NCI-H345 treated with DMSO at 0.1 percent for 48 hours (cell line): ENCODE measurements around the gene APEX2.
A peak's percentile ranks its signal among the peaks of the same experiment; 100 is the strongest.
"Not testable (repeated sequence)": the region's sequence is repeated elsewhere in the genome, so short reads cannot be mapped to it uniquely, and the experiment has no call there.

ENCODE experiments used
- DNase-seq: peaks from one replicate; lab custom pipeline; 2025; ENCODE audit not compliant: unreplicated experiment; lab: John Stamatoyannopoulos, UW

Gene APEX2, protein sequence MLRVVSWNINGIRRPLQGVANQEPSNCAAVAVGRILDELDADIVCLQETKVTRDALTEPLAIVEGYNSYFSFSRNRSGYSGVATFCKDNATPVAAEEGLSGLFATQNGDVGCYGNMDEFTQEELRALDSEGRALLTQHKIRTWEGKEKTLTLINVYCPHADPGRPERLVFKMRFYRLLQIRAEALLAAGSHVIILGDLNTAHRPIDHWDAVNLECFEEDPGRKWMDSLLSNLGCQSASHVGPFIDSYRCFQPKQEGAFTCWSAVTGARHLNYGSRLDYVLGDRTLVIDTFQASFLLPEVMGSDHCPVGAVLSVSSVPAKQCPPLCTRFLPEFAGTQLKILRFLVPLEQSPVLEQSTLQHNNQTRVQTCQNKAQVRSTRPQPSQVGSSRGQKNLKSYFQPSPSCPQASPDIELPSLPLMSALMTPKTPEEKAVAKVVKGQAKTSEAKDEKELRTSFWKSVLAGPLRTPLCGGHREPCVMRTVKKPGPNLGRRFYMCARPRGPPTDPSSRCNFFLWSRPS

GRCh38 chrX:54999717-55000598, at the start of gene APEX2:
APEX2 (plus strand) TSS chrX:55000363; CDS start chrX:55000423, 60 bp downstream.
- DNase-seq = peak; percentile 85

DNA sequence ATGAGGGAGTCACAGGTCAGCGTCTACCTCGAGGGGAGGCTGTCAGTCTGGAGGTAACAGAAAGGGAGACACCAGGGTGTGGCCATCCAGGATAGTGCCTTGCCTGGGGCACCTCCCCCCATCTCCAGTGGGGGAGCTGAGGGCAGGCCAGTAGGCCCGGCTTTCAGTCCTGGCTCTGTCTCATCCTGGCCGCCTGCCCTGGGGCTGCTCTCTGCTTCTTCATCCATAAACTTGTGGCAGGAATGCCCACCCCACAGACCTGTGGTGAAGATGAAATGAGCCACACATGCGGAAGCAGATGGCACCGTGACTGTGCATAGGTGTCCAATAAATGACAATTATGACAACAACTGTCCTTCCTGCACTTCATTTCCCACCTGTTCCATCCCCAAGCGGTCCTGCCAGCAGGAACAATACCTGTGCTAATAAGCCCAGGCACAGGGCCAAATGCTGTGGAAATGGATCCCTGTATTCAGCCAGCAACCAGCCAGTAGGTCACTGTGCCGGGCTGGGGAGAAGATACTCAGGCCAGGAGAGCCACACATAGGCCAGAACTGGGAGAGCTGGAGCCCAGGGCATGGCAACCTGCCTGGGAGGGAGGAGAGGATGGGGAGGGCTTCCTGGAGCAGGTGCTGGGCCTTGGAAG, 49.3 kb upstream of the APEX2 start:
- DNase-seq = peak; percentile 82

GRCh38 chrX:54961750-54962149, 38.4 kb upstream of the APEX2 start:
- no peak for DNase-seq

GRCh38 chrX:54964766-54965497, 35.2 kb upstream of the APEX2 start:
- DNase-seq = no peak

DNA sequence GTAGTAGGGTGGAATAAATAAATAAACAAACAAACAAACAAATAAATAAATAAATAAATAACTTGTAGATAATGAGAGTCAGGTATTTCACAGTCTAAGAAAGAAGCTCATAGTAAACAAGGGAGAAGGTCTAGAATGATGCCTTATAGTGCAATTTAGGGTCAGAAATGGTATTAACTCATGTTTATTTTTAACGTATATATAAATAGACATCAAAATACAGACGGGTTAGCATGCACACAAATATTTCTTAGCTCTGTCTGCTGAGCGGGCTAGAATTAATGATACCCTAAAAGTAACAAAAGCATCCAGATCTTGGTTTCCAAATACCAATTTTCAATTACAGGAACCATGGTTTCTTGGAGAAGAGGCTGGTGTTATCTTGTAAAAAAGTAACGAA, 22.8 kb upstream of the APEX2 start:
- DNase-seq = no peak

DNA sequence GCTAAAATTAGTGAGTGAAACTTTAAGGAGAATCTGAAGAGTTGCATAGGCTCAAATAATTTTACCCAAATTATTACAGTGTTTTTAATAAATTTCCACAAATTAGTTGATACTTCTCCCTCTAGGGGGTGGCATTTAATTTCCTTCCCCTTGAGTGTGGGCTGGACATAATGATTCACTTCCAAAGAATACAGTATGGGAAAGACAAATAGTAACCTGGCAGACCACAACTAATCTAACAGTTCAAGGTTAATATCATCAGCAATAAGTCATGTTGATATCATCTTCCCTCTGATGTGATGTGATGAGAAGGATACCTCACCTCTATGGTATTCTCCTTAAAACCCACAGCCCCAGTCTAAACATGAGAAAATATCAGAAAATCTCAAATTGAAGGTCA, 21.7 kb upstream of the APEX2 start:
- DNase-seq = no peak

DNA sequence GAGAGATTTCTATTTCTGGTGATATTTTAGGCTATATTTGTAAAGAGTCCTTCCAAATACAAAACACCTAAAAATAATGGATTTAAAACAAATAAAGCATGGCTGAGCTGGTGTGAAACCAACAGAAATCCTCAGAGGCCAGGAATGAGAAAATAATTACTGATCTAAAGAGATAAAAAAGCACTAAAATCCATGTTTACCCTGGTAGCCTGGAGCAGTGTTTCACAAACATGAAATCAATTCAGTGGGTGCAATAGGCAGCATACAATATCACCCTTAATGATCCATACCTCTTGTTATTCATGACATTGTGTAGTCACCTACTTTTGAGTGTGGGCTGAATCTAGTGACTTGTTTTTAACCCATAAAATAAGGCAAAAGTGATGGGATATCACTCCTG, 20.7 kb upstream of the APEX2 start:
- no peak for DNase-seq

- DNase-seq = no peak
Measured at GRCh38 chrX:54980334-54980733, 19.8 kb upstream of the APEX2 start.

DNA sequence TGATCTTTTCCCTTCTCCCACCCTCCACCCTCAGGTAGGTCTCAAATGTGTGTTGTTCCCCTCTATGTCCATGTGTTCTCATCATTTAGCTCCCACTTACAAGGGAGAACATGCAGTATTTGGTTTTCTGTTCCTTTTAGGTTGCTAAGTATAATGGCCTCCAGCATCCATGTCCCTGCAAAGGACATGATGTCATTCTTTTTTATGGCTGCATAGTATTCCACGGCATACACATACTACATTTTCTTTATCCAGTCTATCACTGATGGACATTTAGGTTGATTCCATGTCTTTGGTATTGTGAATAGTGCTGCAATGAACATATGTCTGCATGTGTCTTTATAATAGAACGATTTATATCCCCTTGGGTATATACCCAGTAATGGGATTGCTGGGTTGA, 16.9 kb upstream of the APEX2 start:
- DNase-seq = not testable (repeated sequence)

DNA sequence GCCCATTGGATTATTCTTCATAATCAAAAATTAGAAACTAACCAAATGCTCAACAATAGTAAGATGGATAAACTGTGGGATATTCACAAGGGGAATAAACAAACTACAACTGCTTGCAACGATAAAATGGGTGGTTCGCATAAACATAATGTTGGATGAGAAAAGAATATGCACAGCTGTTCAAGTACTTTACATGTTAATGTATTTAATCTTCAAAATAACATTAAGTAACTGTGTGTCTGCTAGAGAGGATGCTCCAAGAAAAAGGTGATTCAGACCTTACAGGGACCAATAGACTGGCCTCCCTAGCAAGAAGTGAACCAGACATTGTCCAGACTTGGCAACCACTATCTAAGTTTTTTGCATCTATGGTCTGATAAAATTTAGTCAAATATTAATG, 8.5 kb upstream of the APEX2 start:
- DNase-seq = no peak

DNA sequence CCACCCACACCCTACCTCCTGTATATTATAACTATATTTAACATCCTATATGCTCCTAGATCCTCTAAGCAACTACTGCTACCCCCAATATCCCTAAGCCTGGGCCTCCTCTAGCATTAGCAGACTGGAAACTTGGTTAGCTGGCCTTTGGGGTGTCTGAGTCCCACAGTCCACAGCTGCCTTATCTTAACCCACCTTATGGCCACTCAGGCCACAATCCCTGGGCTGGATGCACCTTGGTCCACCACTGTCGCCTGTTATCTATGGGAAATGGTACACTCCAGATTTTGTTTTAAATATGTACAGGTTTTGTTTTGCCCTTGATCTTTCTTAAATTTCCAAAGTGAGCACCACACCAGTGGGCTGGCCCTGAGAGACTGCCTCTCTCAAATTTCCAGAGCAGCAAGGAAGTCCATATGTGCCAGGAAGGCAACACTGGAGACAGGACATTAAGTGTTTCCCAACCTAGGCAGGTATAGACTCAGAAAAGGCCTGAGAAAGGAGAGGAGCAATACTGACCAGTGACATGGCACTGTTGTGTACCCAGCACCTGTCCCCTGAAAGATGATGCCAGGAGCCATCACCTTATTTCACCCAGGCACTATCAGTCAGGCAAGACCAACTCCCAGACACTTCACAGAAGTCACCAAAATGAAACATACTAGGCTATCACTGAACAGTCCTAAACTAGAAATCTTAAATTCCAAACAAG, 7.1 kb upstream of the APEX2 start:
- no peak for DNase-seq

- DNase-seq = no peak
Measured at GRCh38 chrX:54994099-54994498, 6.1 kb upstream of the APEX2 start, which contains the start of gene PFKFB1. PFKFB1 (minus strand) TSS chrX:54994188; CDS start chrX:54994007, 181 bp downstream.

DNA sequence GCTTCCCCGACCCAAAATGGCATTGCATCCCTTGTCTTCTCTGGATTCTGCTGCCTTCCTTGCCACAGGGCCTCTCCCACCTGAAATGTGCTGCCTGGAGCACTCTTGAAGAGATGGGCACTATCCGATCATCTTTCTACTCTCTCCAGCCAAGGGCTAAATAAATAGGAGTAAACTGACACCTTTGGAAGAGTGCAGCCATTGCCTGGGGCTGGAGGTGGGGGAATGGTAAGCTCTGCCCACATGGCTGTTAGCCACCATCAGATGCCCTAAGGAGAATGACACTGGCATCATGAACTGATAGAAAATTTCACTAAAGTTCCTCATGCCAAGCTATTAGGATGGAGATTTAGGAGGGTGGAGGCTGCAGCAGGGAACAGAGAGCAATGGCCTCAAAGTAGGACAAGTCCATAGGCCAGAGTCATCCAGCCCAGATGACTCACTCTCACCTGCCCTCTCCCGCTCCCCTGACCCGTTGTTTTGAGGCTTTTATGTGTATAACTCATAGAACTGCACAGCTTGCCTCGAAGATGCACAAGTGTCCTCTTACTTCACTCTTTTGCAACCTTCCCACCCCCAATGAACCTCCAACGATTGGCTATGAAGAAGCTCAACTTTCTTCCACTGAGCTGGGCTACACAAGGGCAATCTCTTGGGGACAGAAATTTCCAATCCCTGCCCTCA, 5.4 kb upstream of the APEX2 start:
- DNase-seq = no peak

DNA sequence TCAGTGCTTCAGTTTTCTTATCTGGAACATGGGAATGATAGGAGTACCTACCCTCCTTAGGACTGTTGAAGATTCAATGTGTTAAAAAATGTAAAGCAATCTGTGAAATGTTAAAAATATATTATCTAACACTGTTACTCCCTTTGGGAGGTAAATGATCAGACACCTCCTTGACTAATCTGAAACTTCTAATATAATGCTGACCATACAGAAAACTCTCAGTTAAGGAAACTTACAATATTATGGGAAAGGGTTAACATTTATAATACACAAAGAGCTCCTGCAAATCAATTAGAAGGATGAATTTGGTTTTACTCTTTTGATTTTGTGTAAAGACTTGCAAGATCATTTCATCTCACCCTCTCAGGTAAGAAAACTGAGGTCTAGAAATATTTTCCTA, 4.5 kb upstream of the APEX2 start:
- no peak for DNase-seq

- no peak for DNase-seq
Measured at GRCh38 chrX:55004231-55004630, 4.1 kb downstream of the APEX2 start.

- DNase-seq = no peak
Measured at GRCh38 chrX:55005256-55005655, 5.1 kb downstream of the APEX2 start.

DNA sequence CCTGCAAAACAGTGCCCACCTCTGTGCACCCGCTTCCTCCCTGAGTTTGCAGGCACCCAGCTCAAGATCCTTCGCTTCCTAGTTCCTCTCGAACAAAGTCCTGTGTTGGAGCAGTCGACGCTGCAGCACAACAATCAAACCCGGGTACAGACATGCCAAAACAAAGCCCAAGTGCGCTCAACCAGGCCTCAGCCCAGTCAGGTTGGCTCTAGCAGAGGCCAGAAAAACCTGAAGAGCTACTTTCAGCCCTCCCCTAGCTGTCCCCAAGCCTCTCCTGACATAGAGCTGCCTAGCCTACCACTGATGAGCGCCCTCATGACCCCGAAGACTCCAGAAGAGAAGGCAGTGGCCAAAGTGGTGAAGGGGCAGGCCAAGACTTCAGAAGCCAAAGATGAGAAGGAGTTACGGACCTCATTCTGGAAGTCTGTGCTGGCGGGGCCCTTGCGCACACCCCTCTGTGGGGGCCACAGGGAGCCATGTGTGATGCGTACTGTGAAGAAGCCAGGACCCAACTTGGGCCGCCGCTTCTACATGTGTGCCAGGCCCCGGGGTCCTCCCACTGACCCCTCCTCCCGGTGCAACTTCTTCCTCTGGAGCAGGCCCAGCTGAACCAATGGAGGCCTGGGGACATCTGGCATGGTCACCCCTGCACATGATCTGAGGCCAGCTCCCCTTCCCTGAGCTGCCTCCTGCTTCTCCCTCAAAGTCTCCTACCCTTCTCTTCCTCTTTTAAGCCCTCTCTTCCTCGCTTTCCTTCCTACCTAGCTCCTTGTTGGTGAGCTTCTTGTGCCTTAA, 6.9 kb downstream of the APEX2 start:
- DNase-seq = no peak

DNA sequence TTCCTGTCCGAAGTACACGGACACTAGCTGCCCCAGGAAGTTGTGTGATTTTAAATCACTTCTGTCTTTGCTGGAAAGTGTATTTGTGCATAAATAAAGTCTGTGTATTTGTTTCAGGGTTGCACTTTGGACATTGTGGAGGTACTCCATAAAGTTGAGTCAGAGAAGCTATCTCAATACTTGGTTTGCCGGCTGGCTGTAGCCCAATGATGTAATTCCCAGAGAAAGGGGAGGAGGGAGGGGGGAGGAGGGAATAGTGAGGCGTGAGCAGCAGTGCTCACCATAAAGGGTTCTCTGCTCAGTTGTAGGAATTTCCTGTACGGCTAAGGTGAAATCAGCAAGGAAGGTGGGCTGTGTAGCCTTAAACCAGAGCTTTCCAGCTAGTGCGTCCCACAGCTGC, 7.5 kb downstream of the APEX2 start:
- no peak for DNase-seq
